OCI-LY7 (cell line): ENCODE results near the gene S100A7. TPM values are rescaled to one million over a fixed set of nuclear protein-coding genes. Genes with fewer than 3 reads are reported as not detected.

ENCODE experiments used
- BruUV-seq: library from RNA; stranded (reverse); fragments of 400-500 nt; replicated peaks from 2 replicates; lab custom pipeline; 2021; lab: Mats Ljungman, UMichigan
- CTCF ChIA-PET: fragments of 300-600 bp; sonication (Branson Sonifier 250); formaldehyde crosslinking; loops from one replicate; lab custom pipeline; 2022; ENCODE audit warnings: antibody characterized with exemption; ENCODE audit not compliant: unreplicated experiment; lab: Charles Lee
- POLR2A ChIA-PET: fragments of 300-600 bp; sonication (Branson Sonifier 250); formaldehyde crosslinking; loops from one replicate; lab custom pipeline; 2022; ENCODE audit warnings: antibody characterized with exemption; lab: Charles Lee
- DNase-seq: peaks from one replicate; pipeline ENCODE4 v3.0.0-alpha.2; 2015; ENCODE audit warnings: low spot score
- H2AFZ ChIP-seq: fragments of 200-600 bp; sonication (generic), shearing (Covaris generic); 2 replicates; pipeline ENCODE4 v1.6.1; 2014; ENCODE audit warnings: mild to moderate bottlenecking, antibody characterized with exemption, low read length, moderate library complexity
- H3K27ac ChIP-seq: fragments of 200-600 bp; sonication (generic); 2 replicates; pipeline ENCODE4 v1.5.1; 2014; ENCODE audit warnings: mixed run types, low read depth, mild to moderate bottlenecking, moderate library complexity, low read length, inconsistent platforms; ENCODE audit not compliant: poor library complexity, severe bottlenecking
- H3K36me3 ChIP-seq: fragments of 200-600 bp; sonication (generic); 2 replicates; pipeline ENCODE4 v1.6.1; 2014; ENCODE audit warnings: mild to moderate bottlenecking, antibody characterized with exemption, low read length, moderate library complexity, mixed read lengths; ENCODE audit not compliant: insufficient read depth
- H3K4me1 ChIP-seq: fragments of 200-600 bp; sonication (generic); 2 replicates; pipeline ENCODE4 v1.5.1; 2014; ENCODE audit warnings: mild to moderate bottlenecking, low read length; ENCODE audit not compliant: insufficient read depth, poor library complexity, severe bottlenecking
- H3K4me2 ChIP-seq: fragments of 200-600 bp; sonication (generic); 2 replicates; pipeline ENCODE4 v1.6.1; 2014; ENCODE audit warnings: mild to moderate bottlenecking, low read length
- H3K4me3 ChIP-seq: fragments of 200-600 bp; sonication (generic); 2 replicates; pipeline ENCODE4 v1.5.1; 2014; ENCODE audit warnings: mild to moderate bottlenecking, low read depth, low read length; ENCODE audit not compliant: poor library complexity, severe bottlenecking
- H3K79me2 ChIP-seq: fragments of 200-600 bp; sonication (generic); 2 replicates; pipeline ENCODE4 v1.6.1; 2016; ENCODE audit warnings: low read depth, mild to moderate bottlenecking, low read length, moderate library complexity, mixed read lengths; ENCODE audit not compliant: insufficient read depth
- H3K9me2 ChIP-seq: fragments of 200-600 bp; sonication (generic); 2 replicates; pipeline ENCODE4 v1.6.1; 2016; ENCODE audit warnings: mild to moderate bottlenecking, low read length, mixed read lengths; ENCODE audit not compliant: insufficient read depth
- H3K9me3 ChIP-seq: fragments of 200-600 bp; sonication (generic); 2 replicates; pipeline ENCODE4 v1.6.1; 2014; ENCODE audit warnings: mild to moderate bottlenecking, mixed run types, low read length, mixed read lengths
- H4K20me1 ChIP-seq: fragments of 200-600 bp; sonication (generic); 2 replicates; pipeline ENCODE4 v1.6.1; 2014; ENCODE audit warnings: mild to moderate bottlenecking, antibody characterized with exemption, low read length, moderate library complexity, mixed read lengths; ENCODE audit not compliant: insufficient read depth
- CTCF ChIP-seq: fragments of 200-600 bp; sonication (generic); conservative IDR thresholded peaks from 2 replicates; pipeline ENCODE4 v1.5.1; 2014; ENCODE audit warnings: mild to moderate bottlenecking, antibody characterized with exemption, low read length, moderate library complexity, mixed read lengths
- EZH2phosphoT487 ChIP-seq: fragments of 200-600 bp; sonication (generic); IDR thresholded peaks from 2 replicates; pipeline ENCODE4 v1.6.1; 2018; ENCODE audit warnings: low read depth, borderline replicate concordance, mild to moderate bottlenecking, mixed run types, antibody characterized with exemption, low read length, moderate library complexity, mixed read lengths
- intact Hi-C: fragments of 100-400 bp; cut with micrococcal nuclease; formaldehyde crosslinking; loops from one replicate; pipeline ENCODE4 v1.10.0; 2022; ENCODE audit not compliant: unreplicated experiment
- total RNA-seq, 2 experiments: library from RNA; depleted of rRNA in 1 of 2; stranded (reverse); fragments of >200 nt in 1 of 2; shearing (Covaris generic) in 1 of 2; gene quantifications; 2 replicates each; pipeline ENCODE4 v1.2.3, GENCODE V29; 2014 to 2022

Gene S100A7
- total RNA-seq, 2 experiments from 2014 or later = not detected

- Histone ChIP-seq H3K36me3 (no peaks in the 10 kb centered on the region), H3K4me2 (no peak overlapping the region), H3K27ac (no peak overlapping the region), H3K4me3 (no peak overlapping the region), H2AFZ (no peak overlapping the region), H4K20me1 (no peaks in the 10 kb centered on the region), H3K9me3 (no peaks in the 10 kb centered on the region), H3K4me1 (no peaks in the 10 kb centered on the region), H3K9me2 (no peaks in the 10 kb centered on the region), H3K79me2 (no peaks in the 10 kb centered on the region)
- no peak for DNase-seq
- intact Hi-C loops = no loop called here
- no TSS peak for BruUV-seq
- ChIA-PET CTCF (no interaction called here), POLR2A (interaction anchor here (0.7 kb wide), 1 partner anchor 37 kb away, joined by 4 read pairs; no protein-coding TSS in a partner anchor)
- TF ChIP-seq EZH2phosphoT487 (no peak), CTCF (no peak)
Observed at GRCh38 chr1:153487707-153488106, 27.3 kb upstream of the S100A7 start.

GRCh38 chr1:153485863-153486262 is 25.4 kb upstream of the S100A7 start:
- H2AFZ ChIP-seq = no peak overlapping the region
- H3K4me1 ChIP-seq = no peaks in the 10 kb centered on the region
- no peaks in the 10 kb centered on the region for H3K9me3 ChIP-seq
- H4K20me1 ChIP-seq = no peaks in the 10 kb centered on the region
- no peak for DNase-seq
- H3K9me2 ChIP-seq = no peaks in the 10 kb centered on the region
- H3K79me2 ChIP-seq = no peaks in the 10 kb centered on the region
- H3K27ac ChIP-seq = no peak overlapping the region
- TF ChIP-seq CTCF = no peak
- TF ChIP-seq EZH2phosphoT487 = no peak
- H3K4me3 ChIP-seq = no peak overlapping the region
- no TSS peak for BruUV-seq
- H3K36me3 ChIP-seq = no peaks in the 10 kb centered on the region
- ChIA-PET CTCF (no interaction called here), POLR2A (no interaction called here)
- intact Hi-C loops = no loop called here
- H3K4me2 ChIP-seq = no peak overlapping the region

- Histone ChIP-seq H3K79me2 (no peaks in the 10 kb centered on the region), H3K27ac (no peak overlapping the region), H3K36me3 (no peaks in the 10 kb centered on the region), H3K9me3 (no peaks in the 10 kb centered on the region), H3K4me3 (no peak overlapping the region), H3K9me2 (no peaks in the 10 kb centered on the region), H2AFZ (no peak overlapping the region), H4K20me1 (no peaks in the 10 kb centered on the region), H3K4me2 (no peak overlapping the region), H3K4me1 (no peaks in the 10 kb centered on the region)
- POLR2A ChIA-PET = no interaction called here
- TF ChIP-seq CTCF (no peak), EZH2phosphoT487 (no peak)
- CTCF ChIA-PET = no interaction called here
- BruUV-seq = no TSS peak
- intact Hi-C loops = no loop called here
- DNase-seq = no peak
Observed at GRCh38 chr1:153483776-153484175, 23.3 kb upstream of the S100A7 start.
